IPS-18a (cell line): ENCODE results near the gene PUSL1.

Experiments
- H3K27ac ChIP-seq: one replicate; pipeline ENCODE4 v1.5.1; 2013; ENCODE audit warnings: low read length
- H3K27me3 ChIP-seq: one replicate; pipeline ENCODE4 v1.6.1; 2013; ENCODE audit warnings: mild to moderate bottlenecking, low read length; ENCODE audit not compliant: control insufficient read depth, insufficient read depth
- H3K36me3 ChIP-seq: one replicate; pipeline ENCODE4 v1.6.1; 2013; ENCODE audit warnings: low read depth, low read length; ENCODE audit not compliant: control insufficient read depth
- H3K4me1 ChIP-seq: one replicate; pipeline ENCODE4 v1.6.1; 2013; ENCODE audit warnings: low read depth, low read length; ENCODE audit not compliant: control insufficient read depth
- H3K4me3 ChIP-seq: one replicate; pipeline ENCODE4 v1.5.1; 2013; ENCODE audit warnings: low read length
- H3K9ac ChIP-seq: one replicate; pipeline ENCODE4 v1.6.1; 2013; ENCODE audit warnings: mild to moderate bottlenecking, low read length, moderate library complexity
- H3K9me3 ChIP-seq: one replicate; pipeline ENCODE4 v1.6.1; 2013; ENCODE audit warnings: low read depth, low read length; ENCODE audit not compliant: control insufficient read depth

PUSL1 gene

GRCh38 chr1:1291548-1292441 is 16.6 kb upstream of the PUSL1 start:
- H3K27ac ChIP-seq, result no peak overlapping the region
- H3K4me1 ChIP-seq, result no peaks in the 10 kb centered on the region
- no peak overlapping the region for H3K4me3 ChIP-seq
- no peaks in the 10 kb centered on the region for H3K27me3 ChIP-seq
- H3K36me3 ChIP-seq, result no peaks in the 10 kb centered on the region
- no peaks in the 10 kb centered on the region for H3K9me3 ChIP-seq
- H3K9ac ChIP-seq, result no peak overlapping the region

DNA sequence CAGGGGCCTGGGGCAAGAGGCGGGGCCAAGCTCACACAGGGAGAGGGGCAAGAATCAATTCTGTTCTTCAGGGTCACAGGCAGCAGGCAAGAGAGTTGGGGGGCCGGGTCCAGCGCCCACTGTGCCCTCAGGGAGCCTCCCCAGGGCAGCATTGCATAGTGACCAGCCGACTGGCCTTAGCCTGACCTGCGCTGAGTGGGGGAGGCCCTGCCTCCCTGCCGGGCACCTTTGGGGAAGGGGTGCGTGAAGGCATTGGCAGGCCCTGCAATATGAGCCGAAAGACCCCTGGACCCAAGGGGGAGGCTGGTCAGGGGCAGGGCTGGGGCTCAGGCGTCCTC is 16.0 kb upstream of the PUSL1 start:
- Histone ChIP-seq H3K4me1 (no peaks in the 10 kb centered on the region), H3K9ac (no peak overlapping the region), H3K27me3 (no peaks in the 10 kb centered on the region), H3K4me3 (no peak overlapping the region), H3K9me3 (no peaks in the 10 kb centered on the region), H3K27ac (no peak overlapping the region), H3K36me3 (no peaks in the 10 kb centered on the region)

DNA sequence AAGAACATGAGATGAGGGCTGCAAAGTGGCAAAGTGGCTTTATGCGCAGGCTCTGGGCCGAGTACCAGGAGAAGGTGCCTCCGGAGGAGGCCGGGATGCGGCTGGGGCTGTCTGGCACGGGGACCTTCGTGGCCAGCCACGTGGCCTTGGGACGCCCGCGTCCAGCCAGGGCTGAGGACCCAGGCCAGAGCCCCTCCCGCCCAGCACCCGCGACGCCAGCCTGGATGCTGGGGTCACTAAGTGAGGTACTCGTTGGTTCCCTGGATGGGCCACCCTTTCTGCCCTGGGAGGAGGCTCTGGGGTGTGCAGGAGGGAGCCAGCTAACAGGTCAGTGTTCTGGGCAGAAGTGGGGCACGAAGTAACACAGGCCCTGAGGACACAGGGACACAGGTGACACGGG is 15.5 kb upstream of the PUSL1 start:
- no peak overlapping the region for H3K27ac ChIP-seq
- no peak overlapping the region for H3K9ac ChIP-seq

DNA sequence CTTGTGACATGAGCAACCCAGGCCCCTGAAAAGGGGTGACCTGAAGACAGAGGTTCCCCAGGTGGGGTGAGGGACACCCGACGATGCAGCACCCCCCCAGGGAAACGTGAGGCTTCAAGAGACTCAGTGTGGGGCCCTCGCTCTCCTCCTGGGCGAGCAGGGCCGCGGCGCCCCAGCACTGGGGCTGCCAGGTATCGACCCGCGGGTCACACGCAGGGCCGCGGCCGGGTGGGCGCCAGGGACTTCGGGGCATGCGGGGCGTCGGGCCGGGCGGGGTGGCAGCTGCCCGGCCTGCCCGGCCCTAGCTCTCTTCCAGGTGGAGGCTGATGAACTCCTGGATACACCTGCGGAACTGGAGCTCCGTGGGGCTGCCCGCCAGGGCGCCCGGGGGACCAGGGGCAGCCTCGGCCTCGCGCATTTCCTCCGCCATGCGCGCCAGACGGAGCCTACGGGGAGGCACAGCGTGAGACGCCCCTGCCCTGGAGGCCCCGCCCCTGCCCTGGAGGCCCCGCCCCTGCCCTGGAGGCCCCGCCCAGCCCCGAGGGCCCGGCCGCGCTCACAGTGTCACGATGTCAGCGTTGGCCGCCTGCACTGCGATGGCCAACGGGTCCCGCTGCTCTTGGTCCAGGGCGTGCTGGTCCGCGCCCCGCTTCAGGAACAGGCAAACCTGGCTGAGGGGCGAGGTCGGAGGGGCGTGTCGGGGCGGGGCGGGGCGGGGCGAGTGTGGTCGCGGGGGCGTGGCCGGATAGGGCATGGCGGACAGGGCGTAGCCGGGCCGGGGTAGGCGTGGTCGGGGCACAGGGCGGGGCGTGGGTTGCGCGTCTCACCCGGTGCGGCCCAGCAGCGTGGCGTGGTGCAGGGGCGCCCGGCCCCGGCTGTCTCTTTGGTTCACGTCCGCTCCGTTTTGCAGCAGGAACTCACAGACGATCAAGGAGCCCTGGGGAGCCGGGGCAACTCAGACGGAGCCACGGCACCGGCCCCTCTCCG is 14.8 kb upstream of the PUSL1 start:
- no peaks in the 10 kb centered on the region for H3K27me3 ChIP-seq
- H3K9me3 ChIP-seq, result no peaks in the 10 kb centered on the region
- no peak overlapping the region for H3K9ac ChIP-seq
- no peaks in the 10 kb centered on the region for H3K4me1 ChIP-seq
- H3K27ac ChIP-seq, result no peak overlapping the region
- H3K4me3 ChIP-seq, result no peak overlapping the region
- no peaks in the 10 kb centered on the region for H3K36me3 ChIP-seq

More for the DNA sequence above, 15.5 kb upstream of the PUSL1 start:
- Histone ChIP-seq H3K27me3 (no peaks in the 10 kb centered on the region), H3K9me3 (no peaks in the 10 kb centered on the region), H3K4me1 (no peaks in the 10 kb centered on the region), H3K4me3 (no peak overlapping the region), H3K36me3 (no peaks in the 10 kb centered on the region)

- H3K4me1 ChIP-seq, result no peaks in the 10 kb centered on the region
- no peak overlapping the region for H3K9ac ChIP-seq
- no peaks in the 10 kb centered on the region for H3K27me3 ChIP-seq
- H3K27ac ChIP-seq, result no peak overlapping the region
- H3K9me3 ChIP-seq, result no peaks in the 10 kb centered on the region
- H3K4me3 ChIP-seq, result no peak overlapping the region
- H3K36me3 ChIP-seq, result no peaks in the 10 kb centered on the region
Measured at GRCh38 chr1:1294250-1294890, 14.0 kb upstream of the PUSL1 start.

DNA sequence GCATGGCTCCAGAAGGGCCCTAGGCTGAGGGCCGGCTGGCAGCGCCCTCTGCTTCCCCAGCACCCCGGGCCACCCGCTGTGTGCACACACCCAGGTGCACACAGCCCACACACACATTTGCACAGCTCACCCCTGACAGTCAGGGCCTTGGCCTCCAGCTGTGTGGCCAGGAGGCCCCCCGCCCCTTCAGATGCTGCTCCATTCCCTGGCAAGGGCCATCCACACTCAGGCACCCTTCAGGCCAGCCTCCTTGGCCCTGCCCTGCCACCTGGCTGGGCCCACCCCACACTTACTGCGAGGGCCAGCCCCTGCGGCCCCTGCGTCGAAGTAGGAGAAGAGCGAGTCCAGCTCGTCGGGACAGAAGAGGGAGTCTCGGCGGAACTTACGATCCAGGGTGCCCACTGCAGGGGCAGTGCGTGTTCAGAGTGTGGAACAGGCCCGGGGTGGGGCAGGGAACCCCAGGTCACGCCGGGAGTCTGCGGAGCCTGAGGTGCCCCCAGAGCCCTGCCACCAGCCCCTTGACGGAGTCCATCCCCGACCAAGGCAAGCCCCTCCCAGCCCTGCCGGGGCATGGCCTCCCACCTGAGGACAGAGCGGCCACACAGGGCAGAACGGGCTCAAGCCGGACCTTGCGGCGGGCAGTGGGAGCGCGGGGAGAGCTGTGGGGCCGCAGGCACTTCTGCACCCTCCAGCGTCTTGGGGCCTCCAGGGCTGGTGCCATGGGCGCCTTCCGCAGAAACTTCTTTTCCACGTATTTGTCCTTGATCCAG is 13.1 kb upstream of the PUSL1 start:
- H3K4me1 ChIP-seq, result no peaks in the 10 kb centered on the region
- no peak overlapping the region for H3K27ac ChIP-seq
- H3K27me3 ChIP-seq, result no peaks in the 10 kb centered on the region
- no peak overlapping the region for H3K4me3 ChIP-seq
- H3K36me3 ChIP-seq, result no peaks in the 10 kb centered on the region
- H3K9ac ChIP-seq, result no peak overlapping the region
- no peaks in the 10 kb centered on the region for H3K9me3 ChIP-seq

- Histone ChIP-seq H3K36me3 (no peaks in the 10 kb centered on the region), H3K4me3 (no peak overlapping the region), H3K27ac (no peak overlapping the region), H3K9ac (no peak overlapping the region), H3K9me3 (no peaks in the 10 kb centered on the region), H3K27me3 (no peaks in the 10 kb centered on the region), H3K4me1 (no peaks in the 10 kb centered on the region)
Measured at GRCh38 chr1:1296070-1297061, 12.0 kb upstream of the PUSL1 start.

DNA sequence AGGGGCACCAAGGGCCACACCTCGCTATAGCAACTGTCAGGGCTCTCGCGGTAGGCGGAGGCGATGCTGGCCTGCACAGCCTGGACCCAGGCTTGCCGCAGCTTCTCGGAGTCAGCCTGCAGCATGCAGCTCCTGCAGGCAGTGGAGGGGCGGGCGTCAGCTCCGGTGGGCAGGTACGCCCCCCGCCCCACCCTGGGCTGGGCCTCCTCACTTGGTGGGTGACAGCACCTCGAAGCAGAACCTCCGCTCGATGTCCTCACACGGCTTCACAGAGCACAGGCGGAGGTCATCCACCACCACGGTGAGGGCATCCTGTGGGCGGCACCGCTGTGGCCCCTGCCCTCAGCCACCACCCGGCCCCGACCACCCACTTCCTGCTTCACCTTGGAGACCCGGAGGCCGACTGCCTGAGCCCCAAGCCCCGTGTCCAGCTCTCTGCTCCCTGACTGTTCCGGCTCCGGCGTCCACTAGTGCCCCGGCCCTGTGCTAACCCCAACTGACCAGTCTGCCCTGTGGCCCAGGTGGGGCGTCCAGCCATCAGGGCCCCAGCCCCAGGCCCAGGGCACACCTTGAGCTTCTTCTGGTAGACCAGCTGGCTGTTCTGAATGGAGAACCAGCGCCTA is 10.5 kb upstream of the PUSL1 start:
- H3K4me1 ChIP-seq, result no peaks in the 10 kb centered on the region
- no peak overlapping the region for H3K9ac ChIP-seq
- H3K4me3 ChIP-seq, result no peak overlapping the region
- no peak overlapping the region for H3K27ac ChIP-seq
- H3K9me3 ChIP-seq, result no peaks in the 10 kb centered on the region
- no peaks in the 10 kb centered on the region for H3K27me3 ChIP-seq
- H3K36me3 ChIP-seq, result no peaks in the 10 kb centered on the region

DNA sequence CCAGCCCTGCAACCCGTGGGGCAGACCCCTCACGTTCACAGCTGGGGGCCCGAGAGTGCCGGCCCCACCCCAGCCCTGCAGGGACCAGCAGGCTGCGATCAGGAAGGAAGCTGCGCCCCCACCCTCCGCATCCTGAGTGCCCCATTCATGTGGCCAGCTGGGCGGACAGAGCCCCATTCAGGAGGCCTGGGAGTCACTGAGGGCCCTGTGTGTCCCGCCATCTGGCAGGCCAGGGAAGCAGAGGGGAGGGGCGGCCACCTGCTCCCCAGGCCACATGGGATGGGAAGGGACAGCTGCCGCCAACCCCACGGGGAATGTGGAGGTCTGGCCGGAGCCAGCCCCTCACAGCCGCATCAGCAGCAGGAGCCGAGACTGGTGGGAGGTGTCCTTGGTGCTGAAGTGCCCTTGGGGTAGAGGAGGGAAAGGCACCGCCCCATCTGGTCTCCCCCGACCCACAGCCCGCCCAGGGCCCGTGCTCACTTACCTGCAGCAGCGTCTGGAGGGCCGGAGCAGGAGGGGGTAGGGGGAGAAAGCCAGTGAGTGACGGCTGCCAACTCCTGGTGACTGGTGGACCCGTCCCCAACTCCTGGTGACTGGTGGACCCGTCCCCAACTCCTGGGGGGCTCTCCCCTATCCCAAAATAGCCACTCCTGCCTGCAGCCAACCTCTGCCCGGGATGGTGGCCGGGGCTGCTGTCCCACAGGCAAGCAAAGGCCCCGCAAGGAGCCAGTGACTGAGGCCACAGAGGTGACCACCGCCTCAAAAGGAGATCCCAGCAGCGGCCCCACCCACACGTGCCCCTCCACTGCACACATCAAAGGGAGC is 9.3 kb upstream of the PUSL1 start:
- no peak overlapping the region for H3K27ac ChIP-seq
- no peak overlapping the region for H3K9ac ChIP-seq
- no peaks in the 10 kb centered on the region for H3K4me1 ChIP-seq
- H3K9me3 ChIP-seq, result no peaks in the 10 kb centered on the region
- no peak overlapping the region for H3K4me3 ChIP-seq
- H3K36me3 ChIP-seq, result no peaks in the 10 kb centered on the region
- H3K27me3 ChIP-seq, result no peaks in the 10 kb centered on the region
